Measurements from ENCODE around the gene PTPN22.

Gene PTPN22

DNA sequence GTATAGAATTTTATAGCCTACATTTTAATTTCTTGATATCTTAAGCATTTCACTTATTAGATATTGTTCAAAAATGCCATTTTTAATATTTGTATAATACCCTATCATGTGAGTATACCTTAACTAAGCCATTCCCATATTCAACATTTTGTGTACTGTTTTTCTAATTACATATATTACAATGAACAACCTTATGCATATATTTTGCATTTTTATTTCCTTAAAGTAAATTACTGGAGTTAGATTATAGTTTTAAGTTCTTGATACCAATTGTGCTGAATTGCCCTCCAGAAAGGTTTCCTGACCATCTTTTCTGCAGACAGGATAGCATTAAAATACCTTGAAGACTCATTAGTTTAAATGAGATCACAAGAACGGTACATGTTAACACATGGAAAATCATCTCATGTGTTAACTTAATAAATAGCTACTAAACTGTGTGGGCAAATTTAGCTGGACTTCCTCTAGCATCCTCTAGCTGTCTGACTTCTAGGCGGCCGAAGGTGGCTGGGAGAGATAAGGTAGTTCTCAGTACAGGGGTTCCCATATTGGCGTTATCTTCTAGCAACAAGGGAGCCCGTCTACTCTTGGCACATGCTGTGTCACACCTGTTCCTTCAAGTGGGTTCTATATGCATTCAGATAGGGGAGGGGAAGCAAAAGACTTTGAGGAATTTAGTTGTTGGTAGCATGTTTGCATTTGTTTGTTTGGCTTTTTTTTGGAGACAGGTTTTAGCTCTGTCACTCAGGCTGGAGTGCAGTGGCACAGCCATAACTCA, 42.6 kb upstream of the PTPN22 start:
- Histone ChIP-seq H3K27me3 (ENCODE audit: low read depth, low read length) (no peaks in the 10 kb centered on the region), H3K4me2 (ENCODE audit: low read length) (no peak overlapping the region), H3K4me1 (ENCODE audit: low read length) (no peaks in the 10 kb centered on the region), H3K9ac (ENCODE audit: low read length) (no peak overlapping the region), H4K20me1 (ENCODE audit: insufficient read depth, low read length) (no peaks in the 10 kb centered on the region), H2AFZ (ENCODE audit: low read depth, low read length) (no peak overlapping the region), H3K79me2 (ENCODE audit: low read length) (no peaks in the 10 kb centered on the region), H3K9me3 (ENCODE audit: insufficient read depth, low read length) (no peaks in the 10 kb centered on the region), H3K36me3 (replicated peaks; ENCODE audit: low read depth, low read length) (peaks cover 2% of the 10 kb centered on the region), H3K4me3 (ENCODE audit: low read length) (no peak overlapping the region), H3K27ac (ENCODE audit: low read length) (no peak overlapping the region)
- TF ChIP-seq, protein P1, sequence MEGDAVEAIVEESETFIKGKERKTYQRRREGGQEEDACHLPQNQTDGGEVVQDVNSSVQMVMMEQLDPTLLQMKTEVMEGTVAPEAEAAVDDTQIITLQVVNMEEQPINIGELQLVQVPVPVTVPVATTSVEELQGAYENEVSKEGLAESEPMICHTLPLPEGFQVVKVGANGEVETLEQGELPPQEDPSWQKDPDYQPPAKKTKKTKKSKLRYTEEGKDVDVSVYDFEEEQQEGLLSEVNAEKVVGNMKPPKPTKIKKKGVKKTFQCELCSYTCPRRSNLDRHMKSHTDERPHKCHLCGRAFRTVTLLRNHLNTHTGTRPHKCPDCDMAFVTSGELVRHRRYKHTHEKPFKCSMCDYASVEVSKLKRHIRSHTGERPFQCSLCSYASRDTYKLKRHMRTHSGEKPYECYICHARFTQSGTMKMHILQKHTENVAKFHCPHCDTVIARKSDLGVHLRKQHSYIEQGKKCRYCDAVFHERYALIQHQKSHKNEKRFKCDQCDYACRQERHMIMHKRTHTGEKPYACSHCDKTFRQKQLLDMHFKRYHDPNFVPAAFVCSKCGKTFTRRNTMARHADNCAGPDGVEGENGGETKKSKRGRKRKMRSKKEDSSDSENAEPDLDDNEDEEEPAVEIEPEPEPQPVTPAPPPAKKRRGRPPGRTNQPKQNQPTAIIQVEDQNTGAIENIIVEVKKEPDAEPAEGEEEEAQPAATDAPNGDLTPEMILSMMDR (IDR thresholded peaks at IDR 0.05; ENCODE audit: low read depth, low read length): no peak
- TF ChIP-seq EZH2phosphoT487 (IDR thresholded peaks at IDR 0.05; ENCODE audit: low read depth): no peak

DNA sequence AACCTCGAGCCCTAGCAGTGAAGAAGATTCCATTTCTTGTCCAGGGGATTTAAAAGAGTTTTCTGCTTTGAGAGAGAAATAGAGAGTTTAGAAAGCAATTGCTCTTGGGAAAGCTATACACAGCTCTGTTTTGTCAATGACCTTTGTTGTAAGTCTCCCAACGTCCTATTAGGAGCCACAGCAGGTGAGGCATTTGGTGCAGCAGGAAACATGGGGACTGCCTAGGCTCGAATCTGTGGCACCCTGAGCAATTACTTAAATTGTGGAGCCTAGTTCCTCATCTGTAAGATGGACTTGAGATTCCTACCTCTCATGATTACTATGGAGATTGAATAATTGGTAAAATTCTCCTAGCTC, 41.8 kb upstream of the PTPN22 start:
- H3K9me3 ChIP-seq (ENCODE audit: insufficient read depth, low read length): no peaks in the 10 kb centered on the region
- no peak overlapping the region for H3K27ac ChIP-seq (ENCODE audit: low read length)
- no peak overlapping the region for H3K9ac ChIP-seq (ENCODE audit: low read length)
- no peak overlapping the region for H2AFZ ChIP-seq (ENCODE audit: low read depth, low read length)
- H4K20me1 ChIP-seq (ENCODE audit: insufficient read depth, low read length): no peaks in the 10 kb centered on the region
- H3K4me2 ChIP-seq (ENCODE audit: low read length): no peak overlapping the region
- no peak overlapping the region for H3K4me3 ChIP-seq (ENCODE audit: low read length)
- TF ChIP-seq, protein P1 (IDR thresholded peaks at IDR 0.05; ENCODE audit: low read depth, low read length): no peak
- no peak for TF ChIP-seq EZH2phosphoT487 (IDR thresholded peaks at IDR 0.05; ENCODE audit: low read depth)
- H3K27me3 ChIP-seq (ENCODE audit: low read depth, low read length): no peaks in the 10 kb centered on the region
- H3K36me3 ChIP-seq (replicated peaks; ENCODE audit: low read depth, low read length): peaks cover 2% of the 10 kb centered on the region
- no peaks in the 10 kb centered on the region for H3K79me2 ChIP-seq (ENCODE audit: low read length)
- H3K4me1 ChIP-seq (ENCODE audit: low read length): no peaks in the 10 kb centered on the region

DNA sequence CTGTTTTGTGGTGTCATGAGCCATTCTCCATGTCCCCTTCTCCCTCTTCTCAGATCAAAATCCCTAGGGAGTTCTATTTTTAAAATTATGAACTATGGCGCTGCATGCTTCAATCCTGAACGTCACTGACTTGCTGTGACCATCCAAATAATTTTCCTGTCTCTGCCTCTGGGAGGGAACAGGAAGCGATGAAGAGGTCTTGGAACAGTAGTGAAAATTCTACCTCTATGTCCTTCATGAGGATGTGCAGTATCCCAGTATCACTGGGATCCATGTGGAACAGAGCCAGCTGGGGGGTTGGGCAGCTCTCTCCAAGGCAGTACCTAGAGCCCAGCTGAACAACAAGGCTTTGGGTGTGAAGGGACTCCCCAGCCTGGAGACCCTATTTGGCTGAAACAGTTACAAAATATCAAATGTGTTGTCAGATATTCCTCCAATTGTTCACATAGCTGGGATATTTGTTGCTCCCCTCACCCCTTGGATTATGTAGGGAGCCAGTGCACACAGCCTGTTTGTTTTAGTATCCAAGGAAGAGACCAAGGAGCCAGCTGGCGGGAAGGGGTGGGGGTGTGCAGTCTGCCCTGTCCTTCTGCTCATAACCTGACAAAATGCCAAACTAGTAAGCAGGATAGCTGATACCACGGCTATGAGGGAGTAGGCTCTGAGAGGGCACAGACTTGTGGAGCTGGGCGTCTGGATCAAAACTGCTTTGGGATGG, 41.2 kb upstream of the PTPN22 start:
- H3K36me3 ChIP-seq (replicated peaks; ENCODE audit: low read depth, low read length): peaks cover 2% of the 10 kb centered on the region
- H3K27me3 ChIP-seq (ENCODE audit: low read depth, low read length): no peaks in the 10 kb centered on the region
- no peak overlapping the region for H3K4me2 ChIP-seq (ENCODE audit: low read length)
- H4K20me1 ChIP-seq (ENCODE audit: insufficient read depth, low read length): no peaks in the 10 kb centered on the region
- H3K4me3 ChIP-seq (ENCODE audit: low read length): no peak overlapping the region
- H3K79me2 ChIP-seq (ENCODE audit: low read length): no peaks in the 10 kb centered on the region
- H3K9me3 ChIP-seq (ENCODE audit: insufficient read depth, low read length): no peaks in the 10 kb centered on the region
- TF ChIP-seq, protein P1 (IDR thresholded peaks at IDR 0.05; ENCODE audit: low read depth, low read length): no peak
- H3K4me1 ChIP-seq (ENCODE audit: low read length): no peaks in the 10 kb centered on the region
- H2AFZ ChIP-seq (ENCODE audit: low read depth, low read length): no peak overlapping the region
- H3K27ac ChIP-seq (ENCODE audit: low read length): no peak overlapping the region
- no peak overlapping the region for H3K9ac ChIP-seq (ENCODE audit: low read length)

DNA sequence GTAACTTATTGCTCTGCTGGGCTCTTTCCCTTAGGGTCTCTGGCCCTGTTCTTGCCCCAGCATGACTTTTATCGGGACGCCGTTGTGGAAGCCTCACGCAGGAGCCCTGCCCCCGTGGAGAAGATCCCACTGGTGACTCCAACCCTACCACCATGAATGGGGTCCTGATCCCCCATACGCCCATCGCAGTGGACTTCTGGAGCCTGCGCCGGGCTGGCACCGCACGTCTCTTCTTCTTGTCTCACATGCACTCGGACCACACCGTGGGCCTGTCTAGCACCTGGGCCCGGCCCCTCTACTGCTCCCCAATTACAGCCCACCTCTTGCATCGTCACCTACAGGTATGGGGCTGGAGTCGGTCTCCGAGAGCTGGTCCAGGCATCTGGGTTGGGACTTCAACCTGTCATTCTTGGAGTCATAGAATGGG, 33.9 kb upstream of the PTPN22 start:
- H3K36me3 ChIP-seq (replicated peaks; ENCODE audit: low read depth, low read length): no peaks in the 10 kb centered on the region
- peaks cover 35% of the 10 kb centered on the region for H3K79me2 ChIP-seq (ENCODE audit: low read length)
- peak overlapping the region; percentile 81 for H3K4me2 ChIP-seq (ENCODE audit: low read length)
- H2AFZ ChIP-seq (ENCODE audit: low read depth, low read length): peak overlapping the region; percentile 35
- peaks cover 9% of the 10 kb centered on the region for H3K4me1 ChIP-seq (ENCODE audit: low read length)
- peak overlapping the region; percentile 92 for H3K4me3 ChIP-seq (ENCODE audit: low read length)
- no peaks in the 10 kb centered on the region for H3K27me3 ChIP-seq (ENCODE audit: low read depth, low read length)
- peak overlapping the region; percentile 78 for H3K9ac ChIP-seq (ENCODE audit: low read length)
- TF ChIP-seq EZH2phosphoT487 (IDR thresholded peaks at IDR 0.05; ENCODE audit: low read depth): no peak
- TF ChIP-seq, protein P1 (IDR thresholded peaks at IDR 0.05; ENCODE audit: low read depth, low read length): no peak
- no peaks in the 10 kb centered on the region for H3K9me3 ChIP-seq (ENCODE audit: insufficient read depth, low read length)
- H4K20me1 ChIP-seq (ENCODE audit: insufficient read depth, low read length): no peaks in the 10 kb centered on the region
- peak overlapping the region; percentile 51 for H3K27ac ChIP-seq (ENCODE audit: low read length)
